ENCODE results near the gene ERC1. TPM values are rescaled to one million over a fixed set of nuclear protein-coding genes. Genes with fewer than 3 reads are reported as not detected.
A peak's percentile ranks its signal among the peaks of the same experiment; 100 is the strongest.

The ERC1 gene
- total RNA-seq, 1 donor from 2014 or later, result 21.7 TPM

DNA sequence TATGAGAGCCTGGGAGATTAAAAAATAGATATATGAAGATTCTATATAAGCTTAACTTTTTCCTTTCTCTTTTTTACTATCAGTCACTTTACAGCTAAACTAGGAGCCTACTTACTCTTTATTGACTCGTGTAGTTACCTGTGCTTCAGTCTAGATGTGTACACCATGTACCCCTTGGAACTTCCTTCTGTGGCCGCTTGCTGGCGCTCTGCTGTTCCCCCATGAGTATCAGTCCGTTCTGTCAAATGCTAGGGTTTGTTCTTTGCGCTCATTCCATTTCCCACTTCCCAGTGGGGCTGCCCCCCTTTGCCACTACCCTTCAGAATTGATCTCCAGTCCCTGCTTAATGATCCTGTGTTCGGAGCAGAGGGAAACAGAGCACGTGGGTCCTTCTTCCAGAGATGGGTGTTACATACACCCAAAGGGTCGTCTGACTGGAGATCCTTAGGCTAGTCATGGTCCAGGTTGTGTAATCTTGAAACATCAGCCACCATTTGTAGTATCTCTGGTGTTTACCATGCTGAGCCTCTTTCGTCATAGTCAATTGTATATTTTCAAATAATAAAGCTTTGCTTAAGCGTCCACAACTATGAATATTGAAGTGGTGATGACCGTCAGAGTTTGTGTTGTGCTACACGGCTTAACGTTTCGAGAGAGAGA, 443.4 kb downstream of the ERC1 start:
- DNase-seq (ENCODE audit: low read depth), result no peak

DNA sequence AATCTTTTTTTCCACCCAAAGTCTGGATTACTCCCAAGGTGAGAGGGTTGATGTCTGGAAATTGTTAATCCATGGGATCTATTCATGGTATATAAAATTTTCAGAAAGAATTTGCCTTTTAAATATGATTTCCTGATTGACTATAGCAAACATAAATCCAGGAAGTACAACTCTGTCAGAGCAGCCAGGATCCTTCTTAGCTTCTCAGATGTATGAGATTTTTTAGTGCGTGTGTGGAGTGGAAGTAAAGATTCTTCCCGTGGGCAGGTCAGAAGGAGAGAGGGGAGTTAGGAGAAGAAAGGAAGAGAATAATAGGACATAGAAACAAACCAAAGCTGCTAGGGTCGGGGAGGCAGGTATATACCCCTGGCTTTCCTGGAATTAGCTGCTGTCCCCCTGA, 444.0 kb downstream of the ERC1 start:
- no peak for DNase-seq (ENCODE audit: low read depth)

DNA sequence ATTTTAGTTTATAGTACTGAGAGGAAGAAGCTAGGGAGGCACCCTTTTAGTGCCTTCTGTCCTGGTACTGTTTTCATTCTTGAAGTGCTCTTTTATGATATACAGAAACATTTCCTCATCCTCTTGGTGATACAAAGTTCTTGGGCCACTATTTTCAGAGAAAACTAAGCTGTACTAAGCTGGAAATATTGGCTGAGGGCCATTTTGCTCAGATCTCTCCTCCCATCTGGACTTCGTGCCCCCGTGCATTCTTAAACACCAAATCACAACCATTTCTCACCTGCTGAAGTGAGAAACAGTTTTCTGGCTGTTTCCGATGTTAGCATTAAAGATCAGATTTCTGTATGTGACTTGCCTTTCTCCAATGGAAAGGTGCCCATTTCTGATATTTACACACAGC, 444.4 kb downstream of the ERC1 start:
- no peak for DNase-seq (ENCODE audit: low read depth)

DNA sequence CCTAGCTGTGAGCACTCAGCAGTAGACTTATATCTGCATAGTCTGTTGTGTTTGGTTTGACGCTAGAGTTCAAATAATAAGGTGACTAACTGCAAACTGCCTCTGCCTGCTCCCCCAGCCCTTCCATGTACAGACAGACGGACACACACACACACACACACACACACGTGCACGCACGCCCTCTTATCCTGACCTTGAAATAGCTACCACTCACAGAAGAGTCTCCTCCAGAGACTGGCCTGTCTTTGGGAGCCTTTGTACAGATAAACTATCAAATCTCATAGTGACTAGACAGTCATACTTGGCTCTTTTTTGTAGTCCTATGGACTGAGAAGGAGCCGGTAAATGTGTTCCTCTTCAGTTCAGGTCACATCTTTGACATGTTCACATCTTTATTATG, 445.0 kb downstream of the ERC1 start:
- no peak for DNase-seq (ENCODE audit: low read depth)

- DNase-seq (ENCODE audit: low read depth), result no peak
Measured at GRCh38 chr12:1436981-1437380, 446.0 kb downstream of the ERC1 start.

GRCh38 chr12:1439201-1439600, 448.2 kb downstream of the ERC1 start:
- no peak for DNase-seq (ENCODE audit: low read depth)

DNA sequence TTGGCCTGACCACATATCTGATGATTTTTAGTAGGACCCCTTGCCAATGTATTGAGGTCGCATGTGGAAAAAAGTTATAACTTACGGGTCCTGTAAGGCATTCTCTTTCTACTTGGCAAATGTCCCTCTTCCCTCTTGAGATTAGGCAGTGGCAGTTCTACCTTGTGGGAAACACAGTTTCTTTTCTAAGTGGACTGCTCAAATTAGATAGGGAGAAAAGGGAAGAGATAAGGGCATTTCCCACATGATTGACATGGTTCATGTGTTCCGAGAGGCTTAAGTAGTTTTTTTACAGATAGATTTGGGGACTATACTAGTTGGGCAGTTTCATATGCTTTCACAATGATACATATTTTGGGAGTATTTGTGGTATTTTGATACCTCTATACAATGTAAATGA, 448.7 kb downstream of the ERC1 start:
- DNase-seq (ENCODE audit: low read depth), result no peak

DNA sequence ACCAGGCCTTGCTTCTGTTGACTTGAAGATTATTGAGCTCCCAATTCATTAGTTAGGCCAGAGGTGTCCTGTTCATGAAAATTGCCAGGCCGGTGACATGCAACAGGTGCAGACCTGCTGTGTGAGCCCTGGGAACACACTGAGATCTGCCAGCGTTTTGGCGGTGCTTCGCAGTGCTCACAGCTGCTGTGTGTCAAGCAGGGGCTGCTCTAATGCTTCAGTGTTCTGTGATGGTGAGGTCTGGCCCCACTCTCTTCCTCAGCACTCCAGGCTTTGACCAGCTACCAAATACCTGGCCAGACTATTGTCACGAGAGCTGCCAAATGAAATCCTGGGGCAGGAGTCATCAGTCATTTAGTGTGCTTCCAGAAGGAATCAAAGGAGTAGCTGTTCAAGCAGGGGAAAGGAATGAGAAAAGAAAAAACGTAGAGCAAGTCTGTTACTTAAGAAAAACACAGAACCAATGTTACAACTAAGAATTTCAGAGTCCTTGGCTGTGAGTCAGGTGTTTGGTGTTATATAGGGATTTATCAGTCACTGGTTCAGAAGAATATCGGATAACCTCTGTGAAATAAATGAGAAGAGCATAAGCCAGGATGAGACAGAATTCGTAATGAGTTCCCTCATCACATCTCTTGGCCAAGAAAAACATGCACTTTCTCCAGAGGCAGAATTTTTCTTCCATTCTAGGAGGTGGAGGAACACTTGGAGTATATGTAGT, 452.6 kb downstream of the ERC1 start:
- peak; percentile 72 for DNase-seq (ENCODE audit: low read depth)

DNA sequence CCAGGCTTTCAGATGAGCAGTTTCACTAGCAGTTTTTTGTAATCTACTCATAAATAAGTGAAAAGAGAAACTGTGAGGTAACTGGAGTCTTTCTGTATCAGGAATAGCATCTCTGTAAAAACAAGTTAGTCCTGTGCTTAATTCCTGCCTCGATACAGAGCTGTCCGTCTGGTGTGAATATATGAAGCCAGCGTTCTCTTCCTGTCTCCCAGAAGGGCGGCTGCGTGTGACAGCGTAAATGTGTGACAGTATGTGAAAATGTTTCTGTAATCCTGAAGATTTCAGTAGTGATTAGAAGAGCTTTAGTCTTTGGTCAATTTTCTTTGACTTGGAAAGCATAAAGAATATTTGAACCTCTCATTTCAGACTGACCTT, 453.1 kb downstream of the ERC1 start:
- no peak for DNase-seq (ENCODE audit: low read depth)

DNA sequence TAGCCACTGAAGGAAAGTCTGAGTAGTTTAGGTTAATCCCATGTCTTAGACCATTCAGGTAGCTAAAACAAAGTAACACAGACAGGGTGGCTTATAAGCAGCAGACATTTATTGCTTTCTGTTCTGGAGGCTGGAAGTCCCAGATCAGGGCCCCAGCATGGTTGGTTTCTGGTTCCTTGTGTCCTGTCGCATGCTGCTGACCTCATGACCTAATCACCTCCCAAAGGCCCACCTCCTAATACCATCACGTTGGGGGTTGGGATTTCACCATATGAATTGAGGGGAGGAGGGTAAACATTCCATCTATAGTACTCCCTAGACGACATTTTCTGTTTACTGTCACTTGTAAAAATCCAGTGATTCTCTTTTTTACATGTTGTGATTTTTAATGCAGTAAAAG, 454.8 kb downstream of the ERC1 start:
- no peak for DNase-seq (ENCODE audit: low read depth)

- DNase-seq (ENCODE audit: low read depth), result no peak
Measured at GRCh38 chr12:1448336-1448735, 457.3 kb downstream of the ERC1 start.

- DNase-seq (ENCODE audit: low read depth), result no peak
Measured at GRCh38 chr12:1453810-1454209, 462.8 kb downstream of the ERC1 start.

- no peak for DNase-seq (ENCODE audit: low read depth)
Measured at GRCh38 chr12:1456885-1457284, 465.9 kb downstream of the ERC1 start.

GRCh38 chr12:1457901-1458300, 466.9 kb downstream of the ERC1 start:
- DNase-seq (ENCODE audit: low read depth), result peak; percentile 98

- DNase-seq (ENCODE audit: low read depth), result no peak
Measured at GRCh38 chr12:1459339-1459738, 468.3 kb downstream of the ERC1 start.

DNA sequence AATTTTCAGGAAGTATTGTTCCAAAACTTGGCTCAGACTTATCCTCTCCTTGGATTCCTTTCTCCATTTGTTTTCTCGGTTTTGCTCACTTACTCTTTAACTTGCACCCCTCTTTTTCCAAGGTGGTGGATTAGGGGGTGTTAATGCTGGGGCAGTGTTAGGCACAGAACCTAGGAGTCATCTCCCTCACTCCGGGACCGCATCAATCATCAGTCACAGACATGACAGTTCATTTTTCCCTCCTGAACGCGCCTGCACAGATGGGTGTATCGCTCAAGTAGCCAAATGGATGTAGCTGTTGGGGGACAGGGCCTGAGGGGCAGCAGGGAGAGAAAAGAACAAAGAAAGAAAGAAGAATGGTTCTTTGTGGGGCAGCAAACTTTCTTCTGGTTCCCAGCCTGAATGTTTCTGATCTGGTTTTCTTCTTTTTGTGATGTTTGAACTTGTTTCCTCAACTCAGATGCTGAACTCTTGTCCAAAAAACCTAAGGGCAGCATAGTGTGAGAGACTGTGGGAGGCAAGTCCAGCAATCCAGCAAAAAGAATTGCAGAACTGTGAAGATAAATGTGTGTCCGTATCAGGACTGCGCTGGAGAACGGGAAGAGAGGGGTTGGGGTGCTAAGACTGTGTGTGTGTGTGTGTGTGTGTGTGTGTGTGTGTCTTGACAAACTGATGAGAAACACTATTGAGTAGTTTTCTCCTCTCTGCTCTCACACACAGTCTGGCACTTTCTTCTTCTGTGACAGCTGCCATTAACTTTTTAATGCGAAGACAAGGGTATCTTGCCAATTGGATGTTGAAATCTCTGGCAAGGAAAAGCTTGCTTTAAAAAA, 472.3 kb downstream of the ERC1 start:
- no peak for DNase-seq (ENCODE audit: low read depth)

DNA sequence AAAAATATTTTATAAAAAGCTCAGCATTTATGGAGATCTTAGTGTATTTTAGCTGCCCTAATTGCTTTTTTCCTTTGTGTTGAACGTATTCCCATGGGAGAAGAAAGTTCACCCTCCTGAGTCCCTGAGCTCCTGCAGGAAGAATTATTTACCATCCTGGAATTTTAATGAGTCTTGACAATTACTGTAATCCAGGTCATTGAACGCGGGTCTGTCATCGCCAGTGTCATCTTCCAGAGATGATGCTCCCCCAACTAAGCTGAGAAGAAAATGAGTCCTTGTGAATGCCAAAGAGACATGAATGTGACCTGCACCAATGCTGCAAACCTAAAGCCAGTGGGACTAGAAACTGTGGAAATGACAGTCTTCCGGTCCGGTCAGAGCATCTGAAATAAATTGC, 473.9 kb downstream of the ERC1 start:
- DNase-seq (ENCODE audit: low read depth), result no peak

- DNase-seq (ENCODE audit: low read depth), result no peak
Measured at GRCh38 chr12:1465990-1466389, 475.0 kb downstream of the ERC1 start.

- DNase-seq (ENCODE audit: low read depth), result no peak
Measured at GRCh38 chr12:1466481-1467154, 475.6 kb downstream of the ERC1 start.

DNA sequence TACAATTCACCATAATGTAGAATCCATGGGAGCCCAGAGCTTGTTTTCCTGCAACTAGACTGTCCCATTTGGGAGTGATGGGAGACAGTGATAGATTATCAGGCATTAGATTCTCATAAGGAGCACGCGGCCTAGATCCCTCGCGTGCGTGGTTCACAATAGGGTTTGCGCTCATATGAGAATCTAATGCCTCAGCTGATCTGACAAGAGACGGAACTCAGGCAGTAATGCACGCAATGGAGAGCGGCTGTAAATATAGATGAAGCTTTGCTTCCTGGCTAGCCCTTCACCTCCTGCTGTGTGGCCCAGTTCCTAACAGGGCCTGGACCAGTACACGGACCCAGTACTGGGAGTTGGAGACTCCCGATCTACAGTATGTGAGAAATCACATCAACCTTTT, 476.7 kb downstream of the ERC1 start:
- DNase-seq (ENCODE audit: low read depth), result no peak

DNA sequence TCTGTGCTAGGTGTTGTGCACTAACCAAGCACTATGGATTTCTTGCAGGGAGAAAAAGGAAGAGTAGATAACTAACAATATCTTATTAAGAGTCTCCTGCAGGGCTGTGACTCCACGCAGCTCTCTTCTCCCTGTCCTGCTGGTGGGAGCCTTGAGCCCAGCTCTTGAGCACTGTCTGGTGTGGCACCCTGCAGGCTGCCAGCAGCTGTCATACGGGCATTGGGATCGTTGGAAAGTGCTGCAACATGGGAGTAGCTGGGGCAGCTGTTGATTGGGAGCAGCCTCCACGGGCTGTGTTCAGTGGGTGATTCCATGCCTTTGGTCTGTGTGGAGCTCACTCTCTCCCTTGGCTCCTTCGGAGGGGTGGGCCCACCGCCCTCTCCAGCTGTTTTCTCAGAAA, 478.0 kb downstream of the ERC1 start:
- peak; percentile 70 for DNase-seq (ENCODE audit: low read depth)

GRCh38 chr12:1470051-1470450, 479.0 kb downstream of the ERC1 start:
- DNase-seq (ENCODE audit: low read depth), result no peak

Measured in myocyte (in vitro differentiated cells).